Uterus (tissue), 4 donors: ENCODE data around the gene TSPAN4. TPM values are rescaled to one million over a fixed set of nuclear protein-coding genes. Genes with fewer than 3 reads are reported as not detected.

Source experiments
- DNase-seq, 2 donors: peaks; one replicate each; pipeline ENCODE4 v3.0.0-alpha.2; 2019 to 2020
- H3K27ac ChIP-seq, 2 donors: fragments of 200-600 bp; sonication (generic); 1 replicate in 1 of 2; 2 replicates in 1 of 2; pipeline ENCODE4 v1.5.1; 2016 to 2018
- H3K27me3 ChIP-seq, 2 donors: fragments of 200-600 bp; sonication (generic); one replicate each; pipeline ENCODE4 v1.5.1; 2018 to 2019; ENCODE audit warnings: control low read depth in 1 of 2
- H3K36me3 ChIP-seq, 2 donors: fragments of 200-600 bp; sonication (generic); one replicate each; pipeline ENCODE4 v1.5.1; 2019; ENCODE audit warnings: control low read depth in 1 of 2
- H3K4me1 ChIP-seq, 2 donors: fragments of 200-600 bp; sonication (generic); one replicate each; pipeline ENCODE4 v1.5.1; 2018 to 2019; ENCODE audit warnings: control low read depth in 1 of 2
- H3K4me3 ChIP-seq, 2 donors: fragments of 200-600 bp; sonication (generic); 1 replicate in 1 of 2; 2 replicates in 1 of 2; pipeline ENCODE4 v1.5.1; 2018 to 2019; ENCODE audit warnings: mild to moderate bottlenecking in 1 of 2
- H3K9me3 ChIP-seq, 2 donors: fragments of 200-600 bp; sonication (generic); one replicate each; pipeline ENCODE4 v1.5.1; 2019; ENCODE audit warnings: control low read depth in 1 of 2
- POLR2A ChIP-seq, 2 donors: fragments of 450-650 bp; IDR thresholded peaks; one replicate each; pipeline ENCODE4 v1.6.1; 2016; ENCODE audit warnings: antibody characterized with exemption in 2 of 2, mild to moderate bottlenecking in 1 of 2, moderate library complexity in 1 of 2
- intact Hi-C: fragments of 100-400 bp; cut with DNase I; formaldehyde crosslinking; loops from one replicate; pipeline ENCODE4 v1.15.1; 2023; ENCODE audit warnings: low total_unique reads
- total RNA-seq, 4 donors: library from RNA; depleted of rRNA in 3 of 4; stranded (reverse); fragments of >200 nt in 3 of 4; gene quantifications; one replicate each; pipeline versions ENCODE4 v1.1.0 to v1.2.4, GENCODE V29; 2014 to 2023
- TF ChIP-seq, protein P1 (sequence below), 4 experiments: fragments of 200-600 bp in 2 of 4; fragments of 450-650 bp in 2 of 4; sonication (generic) in 2 of 4; IDR thresholded peaks; one replicate each; pipeline ENCODE4 v1.5.1; 2016 to 2019; ENCODE audit warnings: antibody characterized with exemption in 4 of 4, mild to moderate bottlenecking in 2 of 4, moderate library complexity in 1 of 4
- donor health status: DM: yes; HTN: yes; CAD: no.

Gene TSPAN4
- total RNA-seq, 4 donors from 2014 or later, result 68.4 to 119 (median 105) TPM

DNA sequence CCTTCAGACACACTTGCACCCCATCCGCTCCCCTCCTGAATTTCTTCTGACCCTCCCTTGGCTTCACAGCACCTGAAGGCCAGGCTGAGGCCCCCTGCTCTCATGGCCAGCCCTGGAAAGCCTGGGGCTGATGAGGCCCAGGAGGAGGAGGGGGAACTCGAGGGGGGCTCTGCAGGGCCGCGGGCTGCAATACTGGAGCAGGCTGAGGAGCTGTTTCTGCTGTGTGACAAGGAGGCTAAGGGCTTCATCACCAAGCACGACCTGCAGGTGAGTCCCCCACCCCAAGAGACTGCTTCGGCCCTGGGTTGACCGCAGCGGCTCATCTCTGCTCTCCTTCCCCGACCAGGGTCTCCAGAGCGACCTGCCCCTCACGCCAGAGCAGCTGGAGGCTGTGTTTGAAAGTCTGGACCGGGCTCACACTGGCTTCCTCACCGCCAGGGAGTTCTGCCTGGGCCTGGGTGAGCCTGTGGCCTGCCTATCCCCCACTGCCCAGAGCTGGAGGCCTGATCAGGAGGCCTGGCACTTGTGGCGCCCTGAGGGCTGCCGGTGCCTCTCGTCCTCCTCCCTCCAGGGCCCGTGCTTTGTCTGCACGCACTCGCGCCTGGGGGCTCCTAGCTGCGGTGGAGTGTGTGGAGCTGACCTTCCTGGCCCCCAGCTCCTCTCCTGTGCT lies 14.0 kb upstream of the TSPAN4 start:
- intact Hi-C loops, result no loop called here
- Histone ChIP-seq H3K27me3 (peaks cover 20 to 24% of the 10 kb centered on the region in 2 donors), H3K4me3 (no peak overlapping the region), H3K9me3 (no peaks in the 10 kb centered on the region), H3K36me3 (no peaks in the 10 kb centered on the region), H3K4me1 (peaks cover 0 to 50% of the 10 kb centered on the region in 2 donors), H3K27ac (peak overlapping the region; percentile 11 to 53)
- TF ChIP-seq, protein P1, sequence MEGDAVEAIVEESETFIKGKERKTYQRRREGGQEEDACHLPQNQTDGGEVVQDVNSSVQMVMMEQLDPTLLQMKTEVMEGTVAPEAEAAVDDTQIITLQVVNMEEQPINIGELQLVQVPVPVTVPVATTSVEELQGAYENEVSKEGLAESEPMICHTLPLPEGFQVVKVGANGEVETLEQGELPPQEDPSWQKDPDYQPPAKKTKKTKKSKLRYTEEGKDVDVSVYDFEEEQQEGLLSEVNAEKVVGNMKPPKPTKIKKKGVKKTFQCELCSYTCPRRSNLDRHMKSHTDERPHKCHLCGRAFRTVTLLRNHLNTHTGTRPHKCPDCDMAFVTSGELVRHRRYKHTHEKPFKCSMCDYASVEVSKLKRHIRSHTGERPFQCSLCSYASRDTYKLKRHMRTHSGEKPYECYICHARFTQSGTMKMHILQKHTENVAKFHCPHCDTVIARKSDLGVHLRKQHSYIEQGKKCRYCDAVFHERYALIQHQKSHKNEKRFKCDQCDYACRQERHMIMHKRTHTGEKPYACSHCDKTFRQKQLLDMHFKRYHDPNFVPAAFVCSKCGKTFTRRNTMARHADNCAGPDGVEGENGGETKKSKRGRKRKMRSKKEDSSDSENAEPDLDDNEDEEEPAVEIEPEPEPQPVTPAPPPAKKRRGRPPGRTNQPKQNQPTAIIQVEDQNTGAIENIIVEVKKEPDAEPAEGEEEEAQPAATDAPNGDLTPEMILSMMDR (IDR thresholded peaks at IDR 0.05), result no peak
- TF ChIP-seq POLR2A (IDR thresholded peaks at IDR 0.05), result peak in 1 of 2 donors; percentile 8
- DNase-seq, result no peak

DNA sequence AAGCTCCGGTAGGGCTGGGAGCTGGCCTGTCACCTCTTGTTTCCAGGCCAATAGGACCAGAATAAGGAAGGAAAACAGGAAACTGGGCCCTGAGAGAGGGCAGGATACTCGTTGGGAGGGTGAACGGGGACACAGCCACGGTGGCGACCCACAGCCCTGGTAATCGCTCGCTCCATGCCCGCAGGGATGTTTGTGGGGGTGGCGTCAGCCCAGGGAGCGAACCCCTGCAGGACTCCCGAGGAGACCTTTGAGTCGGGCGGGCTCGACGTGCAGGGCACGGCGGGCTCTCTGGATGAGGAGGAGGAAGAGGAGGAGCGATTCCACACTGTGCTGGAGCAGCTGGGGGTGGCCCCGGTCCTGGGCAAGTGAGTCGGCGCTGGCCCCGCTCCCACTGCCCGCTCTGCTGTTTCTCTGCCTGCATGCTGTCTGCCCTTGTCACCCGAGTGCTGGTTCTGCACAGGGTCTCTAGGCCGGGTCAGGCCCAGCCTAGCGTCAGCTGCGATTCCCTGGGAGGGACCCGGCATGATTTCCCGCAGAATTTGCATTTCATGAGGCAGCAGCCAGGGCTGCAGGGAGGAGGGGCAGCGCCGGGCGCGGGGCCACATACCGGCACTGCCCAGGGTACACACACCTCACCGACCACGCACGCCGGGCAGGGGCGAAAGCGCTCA lies 13.3 kb upstream of the TSPAN4 start:
- Histone ChIP-seq H3K4me1 (peaks cover 0 to 57% of the 10 kb centered on the region in 2 donors), H3K9me3 (no peaks in the 10 kb centered on the region), H3K4me3 (peak overlapping the region in 1 of 2 donors; percentile 23), H3K27me3 (peaks cover 20 to 24% of the 10 kb centered on the region in 2 donors), H3K36me3 (no peaks in the 10 kb centered on the region), H3K27ac (peak overlapping the region; percentile 11 to 53)
- intact Hi-C loops, result no loop called here
- no peak for DNase-seq
- no peak for TF ChIP-seq POLR2A (IDR thresholded peaks at IDR 0.05)
- TF ChIP-seq, protein P1 (IDR thresholded peaks at IDR 0.05), result no peak

DNA sequence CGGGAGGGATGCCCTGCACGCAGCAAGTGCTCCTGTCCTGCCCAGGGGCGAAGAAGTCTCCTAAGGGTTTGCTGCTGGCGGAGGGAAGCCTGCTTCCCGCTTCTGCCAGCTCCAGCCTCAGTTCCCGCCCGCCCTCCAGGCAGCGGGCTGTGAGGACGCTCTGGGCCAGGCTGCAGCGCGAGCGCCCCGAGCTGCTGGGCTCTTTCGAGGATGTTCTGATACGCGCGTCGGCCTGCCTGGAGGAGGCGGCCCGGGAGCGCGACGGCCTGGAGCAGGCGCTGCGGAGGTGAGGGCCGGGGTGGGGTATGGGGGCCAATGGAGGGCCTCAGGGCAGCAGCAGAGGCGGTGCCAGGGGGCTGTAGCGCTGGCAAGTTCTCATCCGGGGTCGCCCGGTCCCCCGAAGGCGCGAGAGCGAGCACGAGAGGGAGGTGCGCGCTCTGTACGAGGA lies 12.8 kb upstream of the TSPAN4 start:
- TF ChIP-seq, protein P1 (IDR thresholded peaks at IDR 0.05), result no peak
- TF ChIP-seq POLR2A (IDR thresholded peaks at IDR 0.05), result no peak
- peak overlapping the region; percentile 10 to 23 for H3K4me3 ChIP-seq
- no peaks in the 10 kb centered on the region for H3K36me3 ChIP-seq
- no peaks in the 10 kb centered on the region for H3K9me3 ChIP-seq
- H3K4me1 ChIP-seq, result peaks cover 0 to 63% of the 10 kb centered on the region in 2 donors
- intact Hi-C loops, result no loop called here
- H3K27ac ChIP-seq, result peak overlapping the region in 1 of 2 donors; percentile 53
- no peak for DNase-seq
- peaks cover 20 to 24% of the 10 kb centered on the region in 2 donors for H3K27me3 ChIP-seq

DNA sequence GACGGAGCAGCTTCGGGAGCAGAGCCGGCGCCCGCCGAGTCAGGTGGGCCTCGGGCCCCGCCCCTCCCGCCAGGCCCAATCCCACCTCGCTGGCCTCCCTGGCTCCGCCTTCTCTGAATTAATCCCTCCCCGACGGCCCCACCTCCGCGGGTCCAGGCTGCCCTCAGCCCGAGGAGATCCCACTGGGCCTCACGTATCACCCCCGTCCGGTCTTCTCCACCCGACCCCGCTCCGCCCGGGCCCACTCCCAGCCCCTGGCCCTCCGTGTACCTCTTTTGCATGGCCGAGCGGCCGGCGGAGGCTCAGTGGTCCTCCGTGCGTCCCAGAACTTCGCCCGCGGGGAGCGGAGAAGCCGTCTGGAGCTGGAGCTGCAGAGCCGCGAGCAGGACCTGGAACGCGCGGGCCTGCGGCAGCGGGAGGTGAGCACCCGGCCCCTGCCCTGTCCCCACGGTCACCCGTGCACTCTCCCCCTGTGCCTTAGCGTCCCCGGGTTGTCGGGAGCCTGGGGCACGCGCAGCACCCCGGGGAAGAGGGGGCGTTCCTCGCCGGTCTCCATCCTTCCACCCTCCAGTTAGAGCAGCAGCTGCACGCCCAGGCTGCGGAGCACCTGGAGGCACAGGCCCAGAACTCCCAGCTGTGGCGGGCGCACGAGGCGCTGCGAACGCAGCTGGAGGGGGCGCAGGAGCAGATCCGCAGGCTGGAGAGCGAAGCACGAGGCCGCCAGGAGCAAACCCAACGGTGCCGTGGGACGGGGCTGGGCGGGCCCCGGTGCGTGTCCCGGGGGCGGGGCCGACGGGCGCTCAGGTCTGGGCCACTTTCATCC lies 12.1 kb upstream of the TSPAN4 start:
- Histone ChIP-seq H3K4me1 (peaks cover 0 to 67% of the 10 kb centered on the region in 2 donors), H3K4me3 (peak overlapping the region; percentile 10 to 23), H3K27me3 (peaks cover 20 to 24% of the 10 kb centered on the region in 2 donors), H3K27ac (no peak overlapping the region), H3K36me3 (no peaks in the 10 kb centered on the region), H3K9me3 (no peaks in the 10 kb centered on the region)
- no peak for TF ChIP-seq POLR2A (IDR thresholded peaks at IDR 0.05)
- TF ChIP-seq, protein P1 (IDR thresholded peaks at IDR 0.05), result no peak
- DNase-seq, result peak; percentile 73 to 80
- intact Hi-C loops, result no loop called here
